ENCODE data around the gene POLR1D.

POLR1D gene

DNA sequence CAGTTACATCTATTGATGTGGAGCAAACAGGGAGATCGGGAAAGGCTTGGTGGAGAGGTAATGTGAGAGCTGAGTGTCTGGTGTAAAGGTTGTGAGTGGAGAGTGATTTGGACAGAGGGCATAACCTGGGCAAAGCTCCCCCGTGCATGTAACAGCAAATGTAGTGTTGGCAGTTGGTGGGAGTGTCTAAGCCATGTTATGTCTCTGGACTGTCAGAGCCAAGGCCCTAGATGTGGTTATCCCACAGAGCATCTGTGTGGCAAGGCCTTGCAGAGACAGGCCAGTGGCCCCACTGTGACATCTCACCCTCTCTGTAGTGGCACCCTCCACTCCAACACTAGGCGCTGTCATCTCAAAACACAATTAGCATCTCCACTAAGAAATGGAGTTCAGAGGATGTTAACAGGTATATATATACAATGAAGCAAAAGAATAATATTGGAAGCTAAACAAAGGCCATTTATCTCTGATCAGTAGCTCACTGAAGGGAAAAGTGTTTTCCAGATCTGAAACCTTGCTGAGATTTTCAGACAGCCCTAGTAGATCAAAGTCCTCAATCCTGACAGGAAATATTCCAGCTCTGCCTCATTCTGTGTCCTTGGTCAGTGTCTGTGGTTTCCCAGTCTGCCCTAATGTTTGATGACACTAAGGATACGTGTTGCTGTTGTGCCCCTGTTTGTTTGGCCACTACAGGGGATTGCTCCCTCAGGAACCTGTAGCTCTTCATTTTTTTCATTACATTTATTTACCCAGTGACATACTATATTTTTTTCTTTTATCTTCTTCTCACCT is 20.2 kb downstream of the POLR1D start:
- no peak for DNase-seq

DNA sequence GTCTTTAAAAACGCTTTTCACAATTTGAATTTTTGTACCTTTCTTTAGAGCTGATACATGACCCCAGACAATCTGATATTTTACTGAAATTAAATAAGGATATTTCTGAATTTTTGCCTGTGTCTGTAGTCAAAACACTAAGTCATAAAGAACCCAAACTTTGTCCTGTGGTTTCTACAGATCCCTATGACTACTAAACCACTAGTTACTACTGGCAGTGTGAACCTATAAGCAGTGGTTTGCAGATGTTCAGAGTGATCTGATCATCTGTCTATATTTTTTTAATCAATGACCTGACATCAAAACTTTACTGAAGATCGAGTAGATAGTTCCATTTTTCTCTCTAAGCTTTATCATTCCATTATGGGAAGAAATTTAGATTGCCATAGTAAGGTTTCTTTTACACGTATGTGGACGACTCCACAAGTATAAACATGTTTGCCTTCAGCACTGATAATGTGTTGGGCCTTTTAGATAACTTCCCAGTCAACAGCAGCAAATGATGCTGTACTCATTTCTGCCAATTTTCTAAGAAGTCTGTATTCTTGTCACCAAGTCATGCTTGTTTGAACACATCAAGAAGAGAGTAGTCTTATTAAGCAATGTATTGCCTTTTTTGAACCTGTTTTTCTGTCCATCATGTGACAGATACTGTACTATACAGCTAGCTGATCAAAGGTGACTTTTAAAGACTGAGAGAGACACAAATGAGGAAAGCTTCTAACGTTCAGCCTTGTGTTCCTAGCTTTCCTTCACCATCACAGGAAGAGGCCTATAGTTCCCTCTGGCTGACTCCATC is 21.8 kb downstream of the POLR1D start:
- DNase-seq = no peak

DNA sequence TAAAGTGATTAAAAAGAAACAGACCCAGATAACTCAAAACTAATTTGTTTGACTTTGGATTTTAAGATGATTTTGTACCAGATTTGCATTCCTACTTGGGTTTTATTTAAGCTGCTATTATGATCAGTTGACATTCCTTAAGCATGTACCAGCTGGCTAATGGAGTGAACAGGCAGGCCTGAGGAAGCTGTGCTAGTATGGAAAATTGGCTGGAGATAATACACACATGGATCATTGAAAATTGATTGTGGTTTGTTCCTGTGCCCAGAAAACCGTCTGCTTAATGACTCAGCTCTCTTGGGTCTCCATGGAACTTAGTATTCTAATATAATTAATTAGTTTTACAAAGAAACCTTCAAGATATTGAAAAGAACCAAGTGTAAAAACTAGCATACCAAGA is 22.6 kb downstream of the POLR1D start:
- DNase-seq = no peak

DNA sequence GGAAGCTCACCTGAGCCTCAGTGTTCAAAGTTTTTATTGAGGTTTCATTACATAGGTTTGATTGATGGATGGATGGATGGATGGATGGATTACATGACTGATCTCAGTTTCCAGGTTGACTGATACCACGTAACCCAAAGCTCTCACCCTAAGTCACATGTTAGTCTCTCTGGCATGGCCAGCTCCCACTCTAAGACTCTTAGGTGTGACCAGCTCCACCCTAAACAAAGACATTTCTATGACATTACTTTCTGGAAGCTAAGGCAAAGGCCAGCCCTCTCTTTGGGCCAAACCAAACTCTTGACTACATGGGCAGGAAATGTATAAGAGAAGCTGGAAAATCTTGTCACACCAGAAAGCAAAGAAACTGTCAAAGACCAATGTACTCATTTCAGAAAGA is 28.6 kb downstream of the POLR1D start:
- no peak for DNase-seq

DNA sequence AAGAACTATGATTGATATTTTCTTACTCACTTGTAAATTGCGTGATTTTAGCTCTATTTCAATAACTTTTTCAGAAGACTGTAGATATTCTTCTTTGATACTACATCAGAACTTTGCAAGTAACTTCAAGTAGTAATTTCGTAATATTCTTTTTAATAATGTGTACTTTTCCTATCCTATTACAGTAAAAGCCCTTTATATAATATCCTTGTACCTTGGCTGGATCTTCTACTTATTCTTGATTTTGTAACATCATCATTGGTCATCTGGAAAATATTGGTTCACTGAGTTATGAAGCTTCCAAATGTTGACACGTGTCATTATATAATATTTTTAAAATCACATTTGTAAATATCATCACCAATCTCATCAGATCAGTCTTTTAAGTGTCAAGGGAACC is 32.4 kb downstream of the POLR1D start:
- no peak for DNase-seq

DNA sequence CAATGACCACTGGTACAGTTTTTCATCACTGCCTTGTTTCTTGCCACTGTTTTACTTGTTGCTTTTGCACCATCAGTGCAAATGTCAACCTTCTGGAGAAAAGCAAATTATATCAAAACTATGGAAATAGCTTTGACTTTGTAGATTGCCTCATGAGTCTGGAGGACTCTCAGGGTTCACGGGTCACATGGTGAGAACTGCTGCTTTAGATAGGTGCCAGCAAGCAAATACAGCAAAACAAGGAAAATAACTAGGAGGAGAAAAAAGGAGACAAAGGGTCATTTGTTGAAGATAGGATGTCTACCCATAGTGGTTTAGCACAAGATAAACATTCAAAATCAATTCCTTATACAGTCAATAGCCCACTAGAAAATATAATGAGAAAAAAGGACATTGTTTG is 33.1 kb downstream of the POLR1D start:
- DNase-seq = no peak

DNA sequence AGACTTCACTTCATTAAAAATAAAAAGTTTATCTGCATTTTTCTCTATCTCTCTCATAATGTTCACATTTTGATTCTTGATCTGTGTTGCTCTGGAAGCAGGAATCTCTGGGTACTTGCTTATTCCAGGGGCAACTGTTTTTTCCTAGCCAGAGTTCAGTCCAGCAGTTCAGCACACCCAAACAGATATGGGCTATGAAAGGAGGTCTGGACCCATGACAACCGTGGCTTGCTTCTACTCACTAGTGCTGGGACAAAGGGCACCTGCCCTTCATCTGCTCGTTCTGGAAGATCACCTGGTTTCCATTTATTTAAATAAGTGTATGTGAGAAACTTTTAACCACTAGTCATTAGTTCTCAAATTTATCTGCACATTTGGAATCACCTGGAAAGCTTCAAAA is 36.0 kb downstream of the POLR1D start:
- no peak for DNase-seq

DNA sequence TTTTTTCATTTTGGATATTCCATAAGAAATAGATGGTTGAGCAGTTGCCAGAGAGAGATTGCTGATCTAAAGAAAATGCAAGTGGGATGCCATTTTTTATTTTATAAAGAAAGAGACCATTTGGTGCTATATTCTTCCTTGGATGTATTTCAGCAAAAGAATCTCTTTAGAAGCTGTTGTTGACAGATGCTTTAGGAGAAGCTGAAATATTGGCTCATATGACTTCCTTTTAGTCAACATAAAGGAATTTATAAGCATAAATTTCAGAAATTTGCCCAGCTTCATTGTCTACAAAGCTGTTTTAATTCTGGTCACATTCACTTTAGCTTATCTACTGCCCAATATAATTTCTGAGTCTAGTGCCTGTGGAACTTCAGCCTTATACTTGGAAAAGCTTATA is 36.9 kb downstream of the POLR1D start:
- no peak for DNase-seq

DNA sequence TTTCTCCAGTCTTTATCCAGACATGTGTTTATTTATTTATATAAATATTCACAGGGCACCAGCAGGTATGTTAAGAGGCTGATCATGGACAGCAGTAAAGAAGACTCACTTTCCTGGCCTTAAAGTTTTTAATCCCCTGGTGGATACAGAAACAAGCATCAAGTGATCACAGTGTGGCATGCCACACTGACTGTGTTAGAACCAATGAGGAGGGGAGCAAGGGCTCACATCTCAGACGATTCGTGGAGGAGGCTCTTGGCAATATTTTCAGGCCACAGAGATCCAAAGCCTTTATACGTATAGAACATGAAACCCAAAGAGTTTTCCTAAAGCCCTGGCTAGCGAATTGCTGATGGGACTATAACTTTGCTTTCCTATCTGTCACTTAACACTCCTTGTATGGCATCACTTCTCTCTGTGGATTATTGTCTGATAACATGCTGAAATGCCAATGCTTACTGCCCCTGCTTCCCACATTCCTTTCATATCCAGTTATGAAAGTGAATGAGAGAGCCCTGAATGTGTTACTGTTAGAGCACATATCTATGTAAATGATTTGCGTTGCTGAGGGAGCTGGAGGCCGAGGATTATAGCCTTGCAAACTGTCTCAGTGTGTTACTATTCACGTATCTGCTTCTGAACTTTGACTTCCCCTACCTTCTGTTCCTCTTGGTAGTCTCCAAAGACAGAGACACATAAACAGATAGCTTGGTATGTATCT is 37.6 kb downstream of the POLR1D start:
- DNase-seq = no peak

DNA sequence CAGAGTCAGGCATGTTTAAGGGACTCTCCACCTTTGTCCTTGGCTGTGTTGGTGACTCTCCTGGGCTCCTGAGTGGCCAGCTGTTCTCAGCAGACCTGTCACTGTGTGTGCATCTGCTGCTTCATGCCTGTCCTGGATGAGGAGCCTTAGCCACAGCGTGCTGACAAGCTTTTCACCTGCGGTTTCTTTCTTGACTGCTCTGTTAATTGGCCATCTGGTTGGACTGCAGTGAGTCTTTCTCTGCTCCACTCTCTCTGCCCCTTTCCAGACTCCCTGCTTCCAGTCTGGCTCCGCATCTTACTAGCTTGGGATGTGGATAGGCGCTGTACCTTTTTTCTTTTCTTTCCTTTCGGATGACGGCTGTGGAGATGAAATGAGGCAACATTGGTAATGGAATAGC is 38.8 kb downstream of the POLR1D start:
- DNase-seq = no peak

DNA sequence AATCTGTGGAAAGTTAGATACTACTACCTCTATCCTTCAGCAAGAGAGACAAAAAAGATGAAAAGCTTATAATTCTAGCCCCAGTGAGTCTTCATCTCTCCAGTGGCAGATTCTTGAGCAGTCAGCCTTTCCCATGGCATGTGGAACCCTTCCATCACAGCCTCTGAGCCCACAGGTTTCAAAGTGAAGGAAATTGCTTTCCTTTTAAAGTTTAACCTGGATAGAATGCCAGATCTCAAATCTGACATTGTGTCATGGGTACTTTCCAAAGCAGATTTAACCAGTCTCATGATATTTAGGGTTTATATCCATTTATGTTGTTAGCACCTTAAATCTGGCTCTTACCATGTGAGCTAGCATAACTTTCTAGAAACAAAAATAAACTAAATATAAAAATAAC is 39.3 kb downstream of the POLR1D start:
- no peak for DNase-seq

DNA sequence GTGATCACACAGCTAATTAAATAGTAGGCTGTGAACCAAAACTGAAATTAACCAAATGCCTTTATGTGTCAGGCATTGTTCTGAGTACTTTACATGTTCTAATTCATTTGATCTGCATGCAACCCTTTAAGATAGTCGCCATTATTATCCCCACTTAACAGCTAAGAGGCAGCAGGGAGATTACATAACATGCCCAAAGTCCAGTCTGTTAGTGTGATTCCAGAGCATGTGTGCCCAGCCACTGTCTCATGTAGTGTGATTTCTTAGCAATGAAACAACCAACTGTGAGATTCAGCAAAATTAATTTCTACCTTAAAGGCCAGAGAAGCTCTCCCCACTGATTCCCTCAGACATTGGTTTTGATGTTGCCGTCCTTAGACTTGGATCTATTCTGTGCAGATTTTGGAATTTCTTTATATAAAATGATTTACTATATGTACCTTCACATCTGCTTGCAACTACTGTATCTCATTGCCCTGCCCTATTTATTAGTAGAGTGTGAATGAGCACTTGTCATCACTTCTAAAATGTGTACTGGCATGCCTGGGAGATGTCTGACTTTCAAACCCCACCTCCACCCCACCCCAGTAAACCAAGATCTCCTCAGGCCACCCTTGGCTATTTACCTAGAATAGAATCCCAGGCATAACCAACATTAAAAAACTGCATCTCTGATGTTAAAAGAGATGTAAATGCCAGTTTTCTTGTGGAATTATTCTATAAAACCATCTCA is 41.2 kb downstream of the POLR1D start:
- DNase-seq = no peak

DNA sequence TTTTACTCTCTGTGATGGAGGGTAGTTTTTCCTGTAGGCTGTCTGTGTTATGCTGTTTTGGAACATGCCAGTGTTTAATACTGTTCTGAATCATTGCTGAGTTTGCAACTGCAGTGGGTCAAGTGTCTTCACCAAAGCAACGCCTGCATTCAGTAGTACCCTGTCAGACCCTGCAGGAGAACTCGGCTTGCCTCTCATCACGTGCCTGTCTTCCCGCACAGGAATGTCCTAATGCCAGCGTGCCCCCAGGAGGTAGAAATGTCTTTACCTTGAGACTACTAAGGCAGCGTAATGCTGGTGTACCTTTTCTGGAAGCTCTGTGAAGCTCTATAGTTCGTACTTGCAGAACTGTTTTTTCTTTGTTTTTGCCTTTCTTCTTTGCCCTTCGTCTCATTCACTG is 42.3 kb downstream of the POLR1D start:
- DNase-seq = no peak

DNA sequence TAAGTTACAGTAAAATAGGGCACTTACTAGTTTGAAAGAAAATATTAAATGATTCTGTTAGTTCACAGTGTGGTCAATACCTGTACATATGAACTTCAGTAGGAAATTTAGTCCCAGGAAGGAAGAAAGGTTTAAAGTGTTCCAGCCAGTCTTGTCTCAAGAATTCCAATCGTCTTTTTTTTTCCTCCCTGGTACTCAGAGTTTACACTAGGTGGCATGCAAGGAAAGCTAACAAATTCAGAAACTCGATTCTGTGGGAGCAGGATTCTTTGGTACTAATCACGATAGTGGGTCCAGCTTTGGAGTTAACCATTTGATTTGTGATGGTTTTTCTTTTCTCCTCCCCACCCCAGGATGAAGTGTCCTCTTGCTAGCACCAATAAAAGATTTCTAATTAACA is 43.6 kb downstream of the POLR1D start:
- no peak for DNase-seq

DNA sequence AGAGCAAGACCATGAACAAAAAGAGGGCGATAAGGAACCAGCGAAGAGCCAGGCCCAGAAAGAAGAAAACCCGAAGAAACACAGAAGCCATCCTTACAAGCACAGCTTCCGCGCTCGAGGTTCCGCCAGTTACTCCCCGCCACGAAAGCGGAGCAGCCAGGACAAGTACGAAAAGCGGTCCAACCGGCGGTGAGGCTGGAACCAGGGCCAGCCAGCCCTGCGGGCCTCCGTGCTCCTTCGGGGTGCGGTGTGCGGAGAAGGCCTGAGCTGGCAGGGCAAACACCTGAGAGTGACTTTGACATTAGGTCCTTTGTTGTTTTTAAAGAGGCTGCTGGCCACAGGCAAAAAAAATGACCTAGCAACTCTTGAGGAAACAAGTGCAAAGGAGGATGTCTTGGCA is 44.1 kb downstream of the POLR1D start:
- DNase-seq = no peak

DNA sequence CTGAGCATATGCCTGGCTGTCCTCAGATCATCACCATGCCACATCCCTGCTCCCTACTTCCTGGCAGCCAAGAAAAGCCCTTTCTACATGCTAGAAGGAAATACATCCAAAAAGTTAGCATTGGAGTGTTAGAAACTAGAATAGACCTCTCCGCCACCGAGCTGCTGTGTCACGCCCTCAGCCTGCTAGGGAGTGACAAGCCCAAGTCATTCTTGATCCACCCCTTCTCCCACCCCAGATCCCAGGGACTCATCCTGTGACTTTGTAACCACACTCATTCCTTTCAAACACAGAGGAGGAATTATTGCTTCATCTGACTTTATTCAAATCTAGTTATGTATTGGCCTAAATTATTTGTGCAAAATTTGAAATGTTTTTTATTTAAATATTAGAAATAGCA is 45.3 kb downstream of the POLR1D start:
- DNase-seq = no peak

DNA sequence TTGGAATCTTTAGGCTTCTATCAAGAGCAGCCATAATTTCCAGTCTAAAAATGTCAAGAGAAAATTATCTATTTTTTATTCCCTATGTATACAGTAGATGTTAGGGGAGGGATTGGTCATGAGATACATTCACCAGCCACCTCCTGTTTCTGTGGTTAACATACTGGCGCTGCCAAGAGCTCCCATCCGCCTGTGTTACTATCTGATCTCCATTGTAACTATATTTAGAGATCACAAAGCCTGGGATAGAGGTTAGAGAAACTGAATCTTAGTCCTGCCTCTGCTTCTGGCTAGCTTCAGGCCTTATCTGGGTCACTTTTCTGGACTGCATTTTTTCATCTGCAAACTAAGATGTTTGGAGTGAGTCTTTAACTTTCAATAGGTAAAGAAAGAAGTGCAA is 46.3 kb downstream of the POLR1D start:
- DNase-seq = no peak

DNA sequence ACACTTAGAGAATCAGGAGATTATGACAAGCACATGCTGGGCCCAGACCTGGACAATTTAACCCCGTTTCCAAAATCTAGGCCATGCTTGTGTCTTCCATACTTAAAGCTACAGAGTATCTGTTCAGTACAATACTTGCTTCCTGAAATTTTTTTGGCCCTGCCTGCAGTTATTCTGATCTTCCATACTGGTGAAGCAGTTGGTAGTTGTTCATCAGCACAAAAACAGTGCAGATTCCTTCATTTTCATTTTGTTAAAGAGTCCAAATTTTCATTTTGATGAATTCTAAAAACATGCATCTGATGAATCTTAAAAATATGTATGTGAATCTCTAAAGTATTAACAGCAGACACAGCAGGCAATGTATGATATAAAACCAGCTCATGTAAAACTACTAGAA is 49.2 kb downstream of the POLR1D start:
- no peak for DNase-seq

DNA sequence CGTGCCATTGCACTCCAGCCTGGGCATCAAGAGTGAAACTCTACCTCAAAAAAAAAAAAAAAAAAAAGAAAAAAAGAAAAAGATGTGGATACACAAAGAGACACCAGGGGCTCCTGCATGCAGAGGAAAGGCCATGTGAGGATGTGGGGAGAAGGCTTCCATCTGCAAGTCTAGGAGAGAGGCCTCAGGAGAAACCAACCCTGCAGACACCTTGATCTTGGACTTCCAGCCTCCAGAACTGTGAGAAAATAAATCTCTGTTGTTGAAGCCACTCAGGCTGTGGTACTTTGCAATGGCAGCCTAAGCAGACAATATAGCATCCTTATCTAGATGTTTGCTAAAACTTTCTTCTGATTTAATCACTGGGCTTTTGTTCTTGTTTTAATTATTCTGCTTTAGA is 50.3 kb downstream of the POLR1D start:
- DNase-seq = no peak
